ENCODE measurements around the gene WDR5.

Gene WDR5

GRCh38 chr9:134132208-134132870 is 3.5 kb upstream of the WDR5 start:
- DNase-seq = peak; percentile 47

GRCh38 chr9:134134949-134135342 is 936 bp upstream of the WDR5 start:
- no peak for DNase-seq

GRCh38 chr9:134136118-134136995 is 475 bp downstream of the WDR5 start:
- DNase-seq = no peak

- DNase-seq = no peak
Measured at GRCh38 chr9:134136996-134137299, 1.1 kb downstream of the WDR5 start.

- no peak for DNase-seq
Measured at GRCh38 chr9:134138292-134138691, 2.4 kb downstream of the WDR5 start.

GRCh38 chr9:134139081-134139480 is 3.2 kb downstream of the WDR5 start:
- DNase-seq = no peak

GRCh38 chr9:134141906-134142305 is 6.0 kb downstream of the WDR5 start:
- DNase-seq = no peak

- no peak for DNase-seq
Measured at GRCh38 chr9:134144801-134145200, 8.9 kb downstream of the WDR5 start.

GRCh38 chr9:134145262-134145661 is 9.4 kb downstream of the WDR5 start:
- DNase-seq = no peak

- no peak for DNase-seq
Measured at GRCh38 chr9:134146774-134147493, 11.1 kb downstream of the WDR5 start.

GRCh38 chr9:134149380-134149779 is 13.5 kb downstream of the WDR5 start:
- no peak for DNase-seq

GRCh38 chr9:134150557-134151214 is 14.8 kb downstream of the WDR5 start:
- no peak for DNase-seq

GRCh38 chr9:134152022-134152448 is 16.2 kb downstream of the WDR5 start:
- no peak for DNase-seq

GRCh38 chr9:134152488-134152887 is 16.6 kb downstream of the WDR5 start:
- DNase-seq = no peak

GRCh38 chr9:134153450-134153849 is 17.6 kb downstream of the WDR5 start:
- DNase-seq = no peak

- DNase-seq = no peak
Measured at GRCh38 chr9:134154262-134154701, 18.4 kb downstream of the WDR5 start.

- no peak for DNase-seq
Measured at GRCh38 chr9:134155812-134156377, 20.0 kb downstream of the WDR5 start.

- DNase-seq = no peak
Measured at GRCh38 chr9:134156564-134157377, 20.9 kb downstream of the WDR5 start.

- DNase-seq = no peak
Measured at GRCh38 chr9:134157378-134157885, 21.6 kb downstream of the WDR5 start.

GRCh38 chr9:134158242-134158641 is 22.4 kb downstream of the WDR5 start:
- DNase-seq = no peak

GRCh38 chr9:134158753-134159392 is 23.0 kb downstream of the WDR5 start:
- no peak for DNase-seq
